Pancreas (tissue), 10 donors: ENCODE measurements around the gene DCAF12. TPM values are rescaled to one million over a fixed set of nuclear protein-coding genes. Genes with fewer than 3 reads are reported as not detected.

ENCODE experiments used
- ATAC-seq, 4 donors: fragments of 200-7000 bp; cut with Tn5 transposase; one replicate each; pipeline versions ENCODE4 v1.8.0 to v1.9.1; 2020; ENCODE audit warnings: mild to moderate bottlenecking in 4 of 4, moderate library complexity in 4 of 4
- DNase-seq, 6 donors: peaks; one replicate each; pipeline ENCODE4 v3.0.0-alpha.2; 2020
- FAIRE-seq: peaks from 2 replicates; lab custom pipeline; 2012; peaks lifted over from hg19 to GRCh38; lab: Jason Lieb, UNC
- H3K27ac ChIP-seq, 4 donors: fragments of 200-600 bp; sonication (generic); 1 replicate in 3 of 4; 2 replicates in 1 of 4; pipeline versions ENCODE4 v1.5.0 to v1.8.0; 2020
- H3K27me3 ChIP-seq, 4 donors: fragments of 200-600 bp; one replicate each; pipeline ENCODE4 v1.8.0; 2021
- H3K36me3 ChIP-seq, 3 donors: fragments of 200-600 bp; sonication (generic) in 1 of 3; one replicate each; pipeline versions ENCODE4 v1.5.0 to v1.8.0; 2020 to 2021
- H3K4me1 ChIP-seq, 3 donors: fragments of 200-600 bp; one replicate each; pipeline ENCODE4 v1.8.0; 2021
- H3K4me3 ChIP-seq, 4 donors: fragments of 200-600 bp; sonication (generic) in 2 of 4; one replicate each; pipeline versions ENCODE4 v1.5.0 to v1.8.0; 2020 to 2021
- H3K9me3 ChIP-seq, 4 donors: fragments of 200-600 bp; one replicate each; pipeline ENCODE4 v1.8.0; 2021
- WGBS, 2 donors: extraction: QIAGEN DNeasy Blood & Tissue Kit; methylation state at CpG; one replicate each; pipeline ENCODE4 v1.1.7; 2013; 5-methylcytosine and 5-hydroxymethylcytosine counted together
- intact Hi-C, 3 donors: fragments of 100-400 bp; cut with DNase I; formaldehyde crosslinking; loops; one replicate each; pipeline versions ENCODE4 v1.11.1 to v1.14.2; 2022
- polyA plus RNA-seq, 2 donors: library from polyadenylated mRNA; stranded (reverse); fragments of 200-250 nt; gene quantifications; one replicate each; pipeline ENCODE4 v1.2.3, GENCODE V29; 2013
- total RNA-seq, 6 donors: library from RNA; stranded (reverse); fragmentation: NEBNext Ultra II Directional in 4 of 6; extraction: Animal tissue kit (Norgen Biotek cat#: 25700) in 4 of 6; gene quantifications; one replicate each; pipeline versions ENCODE4 v1.2.1 to v1.2.4, GENCODE V29; 2021 to 2023
- TF ChIP-seq, protein P1 (sequence below), 4 donors: fragments of 200-600 bp; sonication (generic) in 3 of 4; IDR thresholded peaks; one replicate each; pipeline versions ENCODE4 v1.5.0 to v1.8.0; 2021; ENCODE audit warnings: antibody characterized with exemption in 4 of 4
- donor health status: healthy with polysubstance abuse.
- donor health status: DM: no; HTN: no; CAD: no; lungs with moderate emphysema.
- donor health status: DM: no; HTN: no; CAD: no.
- donor health status: control.
- donor health status: control.
- donor health status: Bipolar disorder and iron deficiency.
- donor health status: DM: yes; HTN: yes; CAD: no.
- donor health status: DM: no; HTN: no; CAD: no.
- donor health status: DM: no; HTN: no; CAD: no.
- donor health status: DM: yes; HTN: yes; CAD: no.

Gene DCAF12
- total and polyA plus RNA-seq, 8 donors, result 5.7 to 22.1 (median 13.8) TPM

DNA sequence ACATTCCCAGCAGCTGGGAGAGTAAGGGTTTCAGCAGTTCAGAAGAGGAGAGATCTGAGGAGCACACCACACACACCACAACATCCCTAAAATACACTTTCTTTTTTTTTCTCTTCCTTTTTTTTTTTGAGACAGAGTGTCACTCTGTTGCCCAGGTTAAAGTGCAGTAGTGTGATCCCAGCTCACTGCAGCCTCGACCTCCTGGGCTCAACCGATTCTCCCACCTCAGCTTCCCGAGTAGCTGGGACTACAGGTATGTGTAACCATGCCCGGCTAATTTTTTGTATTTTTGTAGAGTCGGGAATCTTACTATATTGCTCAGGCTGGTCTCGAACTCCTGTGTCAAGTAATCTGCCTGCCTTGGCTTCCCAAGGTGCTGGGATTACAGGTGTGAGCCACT, 42.6 kb upstream of the DCAF12 start:
- Histone ChIP-seq H3K36me3 (no peaks in the 10 kb centered on the region), H3K27ac (no peak overlapping the region), H3K27me3 (no peaks in the 10 kb centered on the region), H3K4me3 (no peak overlapping the region), H3K9me3 (no peaks in the 10 kb centered on the region), H3K4me1 (no peaks in the 10 kb centered on the region)
- intact Hi-C loops, result no loop called here
- 88 to 89% methylated on average over 6 of the region's 6 CpGs for WGBS, 2 donors
- ATAC-seq (no peak), FAIRE-seq (no peak), DNase-seq (no peak)
- TF ChIP-seq, protein P1, sequence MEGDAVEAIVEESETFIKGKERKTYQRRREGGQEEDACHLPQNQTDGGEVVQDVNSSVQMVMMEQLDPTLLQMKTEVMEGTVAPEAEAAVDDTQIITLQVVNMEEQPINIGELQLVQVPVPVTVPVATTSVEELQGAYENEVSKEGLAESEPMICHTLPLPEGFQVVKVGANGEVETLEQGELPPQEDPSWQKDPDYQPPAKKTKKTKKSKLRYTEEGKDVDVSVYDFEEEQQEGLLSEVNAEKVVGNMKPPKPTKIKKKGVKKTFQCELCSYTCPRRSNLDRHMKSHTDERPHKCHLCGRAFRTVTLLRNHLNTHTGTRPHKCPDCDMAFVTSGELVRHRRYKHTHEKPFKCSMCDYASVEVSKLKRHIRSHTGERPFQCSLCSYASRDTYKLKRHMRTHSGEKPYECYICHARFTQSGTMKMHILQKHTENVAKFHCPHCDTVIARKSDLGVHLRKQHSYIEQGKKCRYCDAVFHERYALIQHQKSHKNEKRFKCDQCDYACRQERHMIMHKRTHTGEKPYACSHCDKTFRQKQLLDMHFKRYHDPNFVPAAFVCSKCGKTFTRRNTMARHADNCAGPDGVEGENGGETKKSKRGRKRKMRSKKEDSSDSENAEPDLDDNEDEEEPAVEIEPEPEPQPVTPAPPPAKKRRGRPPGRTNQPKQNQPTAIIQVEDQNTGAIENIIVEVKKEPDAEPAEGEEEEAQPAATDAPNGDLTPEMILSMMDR (IDR thresholded peaks at IDR 0.05), result no peak

DNA sequence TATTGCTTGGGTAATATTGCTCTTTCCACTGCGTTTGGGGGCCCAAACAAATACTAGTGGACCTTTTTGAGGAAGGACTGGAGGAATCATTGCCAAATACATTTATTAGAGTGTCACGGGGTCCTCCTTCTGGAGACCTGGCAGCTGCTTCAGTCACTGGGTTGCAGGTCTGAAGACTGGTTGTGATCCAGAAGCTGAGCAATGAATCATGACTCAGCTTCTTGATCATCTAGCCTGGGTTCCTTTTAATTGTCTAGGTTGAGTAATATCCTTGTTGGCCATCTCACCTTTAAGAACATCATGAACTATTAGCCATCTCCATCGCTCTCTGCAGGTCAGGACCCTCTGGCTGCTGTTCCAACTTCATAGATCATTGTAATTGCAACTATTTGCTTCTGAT, 36.9 kb upstream of the DCAF12 start:
- intact Hi-C loops, result no loop called here
- no peak overlapping the region for H3K27ac ChIP-seq
- DNase-seq, result no peak
- H3K27me3 ChIP-seq, result no peaks in the 10 kb centered on the region
- 62 to 73% methylated on average over 3 of the region's 3 CpGs for WGBS, 2 donors
- H3K9me3 ChIP-seq, result no peaks in the 10 kb centered on the region
- ATAC-seq, result no peak
- no peak for FAIRE-seq
- H3K36me3 ChIP-seq, result no peaks in the 10 kb centered on the region
- TF ChIP-seq, protein P1 (IDR thresholded peaks at IDR 0.05), result no peak
- no peaks in the 10 kb centered on the region for H3K4me1 ChIP-seq
- H3K4me3 ChIP-seq, result no peak overlapping the region

DNA sequence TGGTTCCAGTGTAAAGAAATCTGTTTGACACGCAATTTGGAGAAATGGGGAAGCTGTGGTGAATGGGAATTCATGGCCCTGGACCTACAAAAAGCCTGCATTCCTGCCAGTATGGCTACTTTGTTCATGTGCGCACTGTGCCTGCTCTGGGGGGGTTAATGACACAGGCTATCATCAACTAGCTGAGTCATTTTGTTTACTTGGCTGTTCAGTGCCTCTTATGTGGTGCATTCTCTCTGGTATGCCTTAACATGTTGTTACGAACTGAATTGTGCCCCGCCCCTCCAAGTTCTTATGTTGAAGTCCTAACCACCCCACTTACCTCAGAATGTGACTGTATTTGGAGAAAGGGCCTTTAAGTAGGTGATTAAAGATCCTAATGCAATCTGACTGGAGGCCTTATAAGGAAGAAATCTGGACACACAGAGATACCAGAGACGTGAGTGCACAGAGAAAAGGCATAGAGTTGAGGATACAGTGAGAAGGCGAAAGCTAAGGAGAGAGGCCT, 31.9 kb upstream of the DCAF12 start:
- WGBS, 2 donors, result 82 to 84% methylated on average over 6 of the region's 6 CpGs
- H3K36me3 ChIP-seq, result no peaks in the 10 kb centered on the region
- H3K9me3 ChIP-seq, result no peaks in the 10 kb centered on the region
- TF ChIP-seq, protein P1 (IDR thresholded peaks at IDR 0.05), result no peak
- no peaks in the 10 kb centered on the region for H3K27me3 ChIP-seq
- intact Hi-C loops, result no loop called here
- DNase-seq (no peak), ATAC-seq (peak in 1 of 4 donors; percentile 65), FAIRE-seq (no peak)
- no peak overlapping the region for H3K4me3 ChIP-seq
- H3K27ac ChIP-seq, result no peak overlapping the region
- H3K4me1 ChIP-seq, result no peaks in the 10 kb centered on the region

DNA sequence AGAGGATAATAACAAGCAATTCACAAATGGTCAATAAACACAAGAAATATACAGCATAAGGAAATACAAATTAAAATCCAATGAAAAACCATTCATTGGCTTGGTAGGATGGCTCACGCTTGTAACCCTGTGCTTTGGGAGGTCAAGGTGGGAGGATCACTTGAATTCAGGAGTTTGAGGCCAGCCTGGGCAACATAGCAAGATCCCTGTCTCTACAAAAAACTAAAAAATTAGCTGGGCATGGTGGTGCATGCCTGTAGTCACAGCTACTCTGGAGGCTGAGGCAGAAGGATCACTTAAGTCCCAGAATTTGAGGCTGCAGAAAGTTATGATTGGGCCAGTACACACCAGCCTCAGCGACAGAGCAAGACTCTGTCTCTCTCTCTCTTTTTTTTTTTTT, 31.4 kb upstream of the DCAF12 start:
- ATAC-seq (no peak), FAIRE-seq (no peak), DNase-seq (no peak)
- no peak overlapping the region for H3K4me3 ChIP-seq
- 96 to 97% methylated on average over 2 of the region's 2 CpGs for WGBS, 2 donors
- no peak overlapping the region for H3K27ac ChIP-seq
- intact Hi-C loops, result no loop called here
- H3K9me3 ChIP-seq, result no peaks in the 10 kb centered on the region
- H3K36me3 ChIP-seq, result no peaks in the 10 kb centered on the region
- no peaks in the 10 kb centered on the region for H3K27me3 ChIP-seq
- TF ChIP-seq, protein P1 (IDR thresholded peaks at IDR 0.05), result no peak
- H3K4me1 ChIP-seq, result no peaks in the 10 kb centered on the region

DNA sequence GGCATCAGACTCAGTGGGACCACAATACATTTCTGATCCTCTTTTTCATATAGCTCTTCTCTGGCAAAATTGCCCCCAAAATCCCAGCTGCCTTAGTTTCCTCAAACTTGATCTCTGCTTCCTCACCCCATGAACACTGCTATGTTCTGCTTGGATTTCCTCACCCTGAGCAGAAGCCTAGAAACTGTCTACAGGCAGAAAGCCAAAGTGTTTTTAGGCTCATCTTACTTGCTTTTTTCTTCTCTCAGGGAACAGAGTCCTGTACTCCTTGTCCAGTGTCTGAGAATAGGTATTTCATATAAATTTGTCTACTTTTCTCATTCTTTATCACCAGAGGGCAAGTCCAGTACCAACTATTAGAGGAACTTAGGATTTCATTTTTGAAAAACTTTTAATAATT, 30.8 kb upstream of the DCAF12 start:
- Histone ChIP-seq H3K4me1 (no peaks in the 10 kb centered on the region), H3K4me3 (no peak overlapping the region), H3K27me3 (no peaks in the 10 kb centered on the region), H3K36me3 (no peaks in the 10 kb centered on the region), H3K27ac (no peak overlapping the region), H3K9me3 (no peaks in the 10 kb centered on the region)
- TF ChIP-seq, protein P1 (IDR thresholded peaks at IDR 0.05), result no peak
- DNase-seq (no peak), ATAC-seq (no peak), FAIRE-seq (no peak)
- intact Hi-C loops, result no loop called here
